WTC11 (cell line): ENCODE data around the gene NUMA1. TPM values are rescaled to one million over a fixed set of nuclear protein-coding genes. Genes with fewer than 3 reads are reported as not detected.

ENCODE experiments used
- ATAC-seq: fragments of 200-7000 bp; cut with Tn5 transposase; 2 replicates; pipeline ENCODE4 v1.10.0; 2021; ENCODE audit warnings: mild to moderate bottlenecking, moderate library complexity
- CTCF ChIA-PET: fragments of 300-600 bp; sonication (Branson Sonifier 250); formaldehyde crosslinking; loops from one replicate; lab custom pipeline; 2021; ENCODE audit warnings: antibody characterized with exemption; lab: Charles Lee
- POLR2A ChIA-PET: fragments of 350-600 bp; sonication (Branson Sonifier 250); formaldehyde crosslinking; loops from one replicate; lab custom pipeline; 2021; ENCODE audit warnings: antibody characterized with exemption; lab: Charles Lee
- DNase-seq: peaks from one replicate; pipeline ENCODE4 v3.0.0; 2021; ENCODE audit warnings: low spot score
- H3K27ac Mint-ChIP-seq: 2 replicates; pipeline ENCODE4 v1.8.0; 2021; ENCODE audit warnings: mixed read lengths
- H3K27me3 Mint-ChIP-seq: 2 replicates; pipeline ENCODE4 v1.8.0; 2021; ENCODE audit warnings: low read depth, mild to moderate bottlenecking, moderate library complexity, mixed read lengths
- H3K36me3 Mint-ChIP-seq: 2 replicates; pipeline ENCODE4 v1.8.0; 2021; ENCODE audit warnings: mixed read lengths
- H3K4me1 Mint-ChIP-seq: 2 replicates; pipeline ENCODE4 v1.8.0; 2022; ENCODE audit warnings: mixed read lengths
- H3K4me3 Mint-ChIP-seq: 2 replicates; pipeline ENCODE4 v1.8.0; 2021; ENCODE audit warnings: mild to moderate bottlenecking, moderate library complexity, mixed read lengths
- H3K9me3 Mint-ChIP-seq: 2 replicates; pipeline ENCODE4 v1.8.0; 2021; ENCODE audit warnings: mixed read lengths
- ATF3 ChIP-seq: sonication (generic); formaldehyde crosslinking; conservative IDR thresholded peaks from 2 replicates; pipeline ENCODE4 v1.8.1; 2022; ENCODE audit warnings: mild to moderate bottlenecking, missing genetic modification reagents
- ERG ChIP-seq: fragments of 250-450 bp; sonication (Bioruptor Pico); IDR thresholded peaks from 2 replicates; pipeline ENCODE4 v1.8.0; 2021; ENCODE audit warnings: mild to moderate bottlenecking
- ETV6 ChIP-seq: sonication (generic); formaldehyde crosslinking; IDR thresholded peaks from 2 replicates; pipeline ENCODE4 v1.8.1; 2022; ENCODE audit warnings: mild to moderate bottlenecking, missing genetic modification reagents
- FOXK1 ChIP-seq: sonication (generic); formaldehyde crosslinking; IDR thresholded peaks from 2 replicates; pipeline ENCODE4 v1.8.0; 2022; ENCODE audit warnings: mild to moderate bottlenecking, moderate library complexity, missing genetic modification reagents
- GTF2I ChIP-seq: fragments of 250-450 bp; sonication (Bioruptor Pico); conservative IDR thresholded peaks from 2 replicates; pipeline ENCODE4 v1.4.0; 2021; ENCODE audit warnings: mild to moderate bottlenecking
- MXD4 ChIP-seq: fragments of 250-450 bp; sonication (Bioruptor Pico); IDR thresholded peaks from 2 replicates; pipeline ENCODE4 v1.8.0; 2021; ENCODE audit warnings: mild to moderate bottlenecking, moderate library complexity, borderline replicate concordance
- MYBL2 ChIP-seq: sonication (generic); formaldehyde crosslinking; IDR thresholded peaks from 2 replicates; pipeline ENCODE4 v1.8.1; 2023; ENCODE audit warnings: mild to moderate bottlenecking, moderate library complexity, missing genetic modification reagents
- NR3C1 ChIP-seq: sonication (generic); formaldehyde crosslinking; conservative IDR thresholded peaks from 2 replicates; pipeline ENCODE4 v1.8.1; 2023; ENCODE audit warnings: low read depth, mild to moderate bottlenecking, missing genetic modification reagents
- PREB ChIP-seq: sonication (generic); formaldehyde crosslinking; IDR thresholded peaks from 2 replicates; pipeline ENCODE4 v1.8.1; 2022; ENCODE audit warnings: mild to moderate bottlenecking, missing genetic modification reagents, moderate library complexity, borderline replicate concordance
- SP1 ChIP-seq: sonication (generic); formaldehyde crosslinking; conservative IDR thresholded peaks from 2 replicates; pipeline ENCODE4 v1.8.1; 2022; ENCODE audit warnings: missing genetic modification reagents
- TP53 ChIP-seq: sonication (generic); formaldehyde crosslinking; IDR thresholded peaks from 2 replicates; pipeline ENCODE4 v1.8.1; 2023; ENCODE audit warnings: mild to moderate bottlenecking, missing genetic modification reagents
- ZNF138 ChIP-seq: sonication (generic); formaldehyde crosslinking; conservative IDR thresholded peaks from 2 replicates; pipeline ENCODE4 v1.8.1; 2022; ENCODE audit warnings: mild to moderate bottlenecking, moderate library complexity, missing genetic modification reagents
- ZNF423 ChIP-seq: fragments of 250-450 bp; sonication (Bioruptor Pico); IDR thresholded peaks from 2 replicates; pipeline ENCODE4 v2.1.2; 2022; ENCODE audit warnings: mild to moderate bottlenecking, moderate library complexity
- total RNA-seq: library from RNA; stranded (reverse); gene quantifications from 3 replicates; pipeline ENCODE4 v1.2.3, GENCODE V29; 2021
- TF ChIP-seq, protein P1 (sequence below): sonication (generic); formaldehyde crosslinking; IDR thresholded peaks from 2 replicates; pipeline ENCODE4 v1.8.1; 2023; ENCODE audit warnings: mild to moderate bottlenecking, moderate library complexity, missing genetic modification reagents
- TF ChIP-seq, protein P2 (sequence below): sonication (generic); formaldehyde crosslinking; IDR thresholded peaks from 2 replicates; pipeline ENCODE4 v1.8.1; 2023; ENCODE audit warnings: mild to moderate bottlenecking, missing genetic modification reagents

Gene NUMA1
- total RNA-seq, 1 experiment from 2014 or later, result 147 TPM

DNA sequence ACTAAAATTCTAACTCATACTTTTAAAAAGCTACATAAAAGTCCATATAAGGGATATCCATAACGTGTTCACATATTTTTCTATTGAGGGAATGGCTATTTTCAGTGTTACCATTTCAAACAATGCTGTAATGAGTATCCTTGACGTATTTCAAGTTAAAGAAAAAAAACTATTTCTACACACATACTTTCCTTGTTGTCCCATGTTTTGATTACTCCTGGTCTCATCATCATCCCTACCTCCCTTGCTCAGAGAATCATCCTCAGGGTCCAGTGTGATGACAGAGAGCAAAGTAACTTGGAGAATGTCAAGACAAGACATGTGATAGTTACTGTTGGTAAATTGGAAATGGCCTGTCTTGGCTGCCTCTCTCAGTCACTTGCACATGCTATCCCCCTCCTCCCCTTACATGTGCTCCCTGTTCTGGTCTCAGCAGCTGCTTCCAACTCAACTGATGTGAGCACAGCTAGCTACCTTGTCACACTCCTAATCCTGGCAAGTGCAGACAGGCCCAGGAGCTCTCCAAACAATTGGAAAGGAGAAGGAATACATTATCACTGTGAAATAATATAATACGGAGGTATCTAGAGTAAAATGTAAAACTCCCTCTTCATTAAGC is 21.8 kb downstream of the NUMA1 start:
- H3K36me3 Mint-ChIP-seq, result peaks cover 8% of the 10 kb centered on the region; the same call in 1 of the 2 replicates
- CTCF ChIA-PET, result interaction anchor here (1.7 kb wide), 1 partner anchor 33 kb away, joined by 6 read pairs; no protein-coding TSS in a partner anchor

GRCh38 chr11:72048766-72049460 is 31.4 kb downstream of the NUMA1 start:
- POLR2A ChIA-PET, result no interaction called here
- peak overlapping the region; percentile 90 for H3K27ac Mint-ChIP-seq

More for the DNA sequence above, 21.8 kb downstream of the NUMA1 start:
- POLR2A ChIA-PET, result interaction anchor here (0.6 kb wide), 2 partner anchors 37 to 274 kb away, joined by 3 to 4 read pairs; no protein-coding TSS in a partner anchor
- Mint-ChIP-seq H3K27me3 (no peaks in the 10 kb centered on the region), H3K27ac (peak overlapping the region; percentile 60; the same call in 1 of the 2 replicates), H3K4me1 (peaks cover 14% of the 10 kb centered on the region), H3K4me3 (no peak overlapping the region), H3K9me3 (no peaks in the 10 kb centered on the region)
- TF ChIP-seq TP53 (CRISPR knock-in tag), result no peak
- TF ChIP-seq ATF3 (CRISPR knock-in tag), result no peak
- TF ChIP-seq ERG (CRISPR knock-in tag), result no peak
- TF ChIP-seq PREB (CRISPR knock-in tag), result no peak
- no peak for TF ChIP-seq ETV6
- TF ChIP-seq FOXK1 (CRISPR knock-in tag), result no peak
- TF ChIP-seq NR3C1 (CRISPR knock-in tag), result no peak
- no peak for TF ChIP-seq MXD4 (CRISPR knock-in tag)
- TF ChIP-seq, protein P1, sequence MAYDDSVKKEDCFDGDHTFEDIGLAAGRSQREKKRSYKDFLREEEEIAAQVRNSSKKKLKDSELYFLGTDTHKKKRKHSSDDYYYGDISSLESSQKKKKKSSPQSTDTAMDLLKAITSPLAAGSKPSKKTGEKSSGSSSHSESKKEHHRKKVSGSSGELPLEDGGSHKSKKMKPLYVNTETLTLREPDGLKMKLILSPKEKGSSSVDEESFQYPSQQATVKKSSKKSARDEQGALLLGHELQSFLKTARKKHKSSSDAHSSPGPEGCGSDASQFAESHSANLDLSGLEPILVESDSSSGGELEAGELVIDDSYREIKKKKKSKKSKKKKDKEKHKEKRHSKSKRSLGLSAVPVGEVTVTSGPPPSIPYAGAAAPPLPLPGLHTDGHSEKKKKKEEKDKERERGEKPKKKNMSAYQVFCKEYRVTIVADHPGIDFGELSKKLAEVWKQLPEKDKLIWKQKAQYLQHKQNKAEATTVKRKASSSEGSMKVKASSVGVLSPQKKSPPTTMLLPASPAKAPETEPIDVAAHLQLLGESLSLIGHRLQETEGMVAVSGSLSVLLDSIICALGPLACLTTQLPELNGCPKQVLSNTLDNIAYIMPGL (CRISPR knock-in tag), result no peak
- no peak for TF ChIP-seq ZNF138
- no peak for TF ChIP-seq SP1
- DNase-seq (no peak), ATAC-seq (no peak)

More at GRCh38 chr11:72048766-72049460, 31.4 kb downstream of the NUMA1 start:
- DNase-seq, result no peak
- CTCF ChIA-PET, result interaction anchor here (1.2 to 5.6 kb wide), 5 partner anchors 24 to 423 kb away, joined by 3 to 34 read pairs (median 7); no protein-coding TSS in a partner anchor
- no peaks in the 10 kb centered on the region for H3K27me3 Mint-ChIP-seq
- TF ChIP-seq MYBL2 (CRISPR knock-in tag), result no peak
- TF ChIP-seq ZNF423, result no peak
- TF ChIP-seq GTF2I (CRISPR knock-in tag), result no peak
- TF ChIP-seq, protein P2, sequence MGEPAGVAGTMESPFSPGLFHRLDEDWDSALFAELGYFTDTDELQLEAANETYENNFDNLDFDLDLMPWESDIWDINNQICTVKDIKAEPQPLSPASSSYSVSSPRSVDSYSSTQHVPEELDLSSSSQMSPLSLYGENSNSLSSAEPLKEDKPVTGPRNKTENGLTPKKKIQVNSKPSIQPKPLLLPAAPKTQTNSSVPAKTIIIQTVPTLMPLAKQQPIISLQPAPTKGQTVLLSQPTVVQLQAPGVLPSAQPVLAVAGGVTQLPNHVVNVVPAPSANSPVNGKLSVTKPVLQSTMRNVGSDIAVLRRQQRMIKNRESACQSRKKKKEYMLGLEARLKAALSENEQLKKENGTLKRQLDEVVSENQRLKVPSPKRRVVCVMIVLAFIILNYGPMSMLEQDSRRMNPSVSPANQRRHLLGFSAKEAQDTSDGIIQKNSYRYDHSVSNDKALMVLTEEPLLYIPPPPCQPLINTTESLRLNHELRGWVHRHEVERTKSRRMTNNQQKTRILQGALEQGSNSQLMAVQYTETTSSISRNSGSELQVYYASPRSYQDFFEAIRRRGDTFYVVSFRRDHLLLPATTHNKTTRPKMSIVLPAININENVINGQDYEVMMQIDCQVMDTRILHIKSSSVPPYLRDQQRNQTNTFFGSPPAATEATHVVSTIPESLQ (CRISPR knock-in tag), result no peak
- no peak overlapping the region; the same call in 1 of the 2 replicates for H3K4me3 Mint-ChIP-seq
- peak; percentile 86 for ATAC-seq
- H3K4me1 Mint-ChIP-seq, result peaks cover 28% of the 10 kb centered on the region
- no peaks in the 10 kb centered on the region for H3K9me3 Mint-ChIP-seq
- 0 out of 2 replicates have a peak, but pooled peaks cover 3% of the 10 kb centered on the region for H3K36me3 Mint-ChIP-seq
